Stimulated activated CD8-positive, alpha-beta memory T cell treated with anti-CD3 and anti-CD28 coated beads, Interleukin-4, amount 100 ng/mL, for 4 hours (primary cell): ENCODE measurements around the gene TOR1B.

ENCODE experiments used
- DNase-seq, 2 donors: peaks; one replicate each; pipeline ENCODE4 v3.0.0-alpha.2; 2020; ENCODE audit warnings: low read depth in 2 of 2, low spot score in 1 of 2

Gene TOR1B

GRCh38 chr9:129812385-129812784 is 9.4 kb downstream of the TOR1B start:
- DNase-seq: no peak

- DNase-seq: no peak
Measured at GRCh38 chr9:129813661-129814060, 10.7 kb downstream of the TOR1B start.

- DNase-seq: no peak
Measured at GRCh38 chr9:129814432-129815223, 11.6 kb downstream of the TOR1B start.

GRCh38 chr9:129815278-129815677 is 12.3 kb downstream of the TOR1B start:
- DNase-seq: no peak

- DNase-seq: no peak
Measured at GRCh38 chr9:129816501-129817435, 13.8 kb downstream of the TOR1B start.

- DNase-seq: no peak
Measured at GRCh38 chr9:129822898-129823541, 20.0 kb downstream of the TOR1B start.

GRCh38 chr9:129823542-129823934 is 20.6 kb downstream of the TOR1B start:
- DNase-seq: no peak

GRCh38 chr9:129823935-129824601 is 21.1 kb downstream of the TOR1B start, which contains the start of gene TOR1A:
Gene TOR1A (minus strand): TSS chr9:129824136. CDS start chr9:129824085, 51 bp downstream.
- DNase-seq: peak; percentile 79 to 80

- DNase-seq: no peak
Measured at GRCh38 chr9:129826344-129826743, 23.4 kb downstream of the TOR1B start.

GRCh38 chr9:129826759-129827158 is 23.8 kb downstream of the TOR1B start:
- no peak for DNase-seq

- no peak for DNase-seq
Measured at GRCh38 chr9:129828051-129828450, 25.1 kb downstream of the TOR1B start.

GRCh38 chr9:129828969-129829368 is 26.0 kb downstream of the TOR1B start:
- DNase-seq: no peak

- DNase-seq: no peak
Measured at GRCh38 chr9:129832982-129833381, 30.0 kb downstream of the TOR1B start.

- no peak for DNase-seq
Measured at GRCh38 chr9:129834489-129835127, 31.6 kb downstream of the TOR1B start.

- DNase-seq: peak; percentile 87 to 93
Measured at GRCh38 chr9:129835128-129835859, 32.3 kb downstream of the TOR1B start, which contains the start of the genes C9orf78 and USP20. Gene C9orf78 (minus strand): TSS chr9:129835275. CDS start chr9:129835221, 54 bp downstream. Gene USP20 (plus strand): TSS chr9:129835458. CDS start chr9:129852556, 17,098 bp downstream.

- no peak for DNase-seq
Measured at GRCh38 chr9:129835860-129836223, 32.9 kb downstream of the TOR1B start.

GRCh38 chr9:129836311-129837007 is 33.5 kb downstream of the TOR1B start:
- peak in 1 of 2 donors; percentile 21 for DNase-seq

GRCh38 chr9:129838707-129839259 is 35.8 kb downstream of the TOR1B start:
- DNase-seq: no peak
